Pancreas (tissue), 10 donors: ENCODE data around the gene EPHA5. TPM values are rescaled to one million over a fixed set of nuclear protein-coding genes. Genes with fewer than 3 reads are reported as not detected.
A peak's percentile ranks its signal among the peaks of the same experiment; 100 is the strongest.

Experiments used
- ATAC-seq, 4 donors: fragments of 200-7000 bp; cut with Tn5 transposase; one replicate each; pipeline versions ENCODE4 v1.8.0 to v1.9.1; 2020; ENCODE audit warnings: mild to moderate bottlenecking in 4 of 4, moderate library complexity in 4 of 4
- DNase-seq, 6 donors: peaks; one replicate each; pipeline ENCODE4 v3.0.0-alpha.2; 2020
- FAIRE-seq: peaks from 2 replicates; lab custom pipeline; 2012; peaks lifted over from hg19 to GRCh38; lab: Jason Lieb, UNC
- H3K27ac ChIP-seq, 4 donors: fragments of 200-600 bp; sonication (generic); 1 replicate in 3 of 4; 2 replicates in 1 of 4; pipeline versions ENCODE4 v1.5.0 to v1.8.0; 2020
- H3K27me3 ChIP-seq, 4 donors: fragments of 200-600 bp; one replicate each; pipeline ENCODE4 v1.8.0; 2021
- H3K36me3 ChIP-seq, 3 donors: fragments of 200-600 bp; sonication (generic) in 1 of 3; one replicate each; pipeline versions ENCODE4 v1.5.0 to v1.8.0; 2020 to 2021
- H3K4me1 ChIP-seq, 3 donors: fragments of 200-600 bp; one replicate each; pipeline ENCODE4 v1.8.0; 2021
- H3K4me3 ChIP-seq, 4 donors: fragments of 200-600 bp; sonication (generic) in 2 of 4; one replicate each; pipeline versions ENCODE4 v1.5.0 to v1.8.0; 2020 to 2021
- H3K9me3 ChIP-seq, 4 donors: fragments of 200-600 bp; one replicate each; pipeline ENCODE4 v1.8.0; 2021
- WGBS, 2 donors: extraction: QIAGEN DNeasy Blood & Tissue Kit; methylation state at CpG; one replicate each; pipeline ENCODE4 v1.1.7; 2013; 5-methylcytosine and 5-hydroxymethylcytosine counted together
- intact Hi-C, 3 donors: fragments of 100-400 bp; cut with DNase I; formaldehyde crosslinking; loops; one replicate each; pipeline versions ENCODE4 v1.11.1 to v1.14.2; 2022
- polyA plus RNA-seq, 2 donors: library from polyadenylated mRNA; stranded (reverse); fragments of 200-250 nt; gene quantifications; one replicate each; pipeline ENCODE4 v1.2.3, GENCODE V29; 2013
- total RNA-seq, 6 donors: library from RNA; stranded (reverse); fragmentation: NEBNext Ultra II Directional in 4 of 6; extraction: Animal tissue kit (Norgen Biotek cat#: 25700) in 4 of 6; gene quantifications; one replicate each; pipeline versions ENCODE4 v1.2.1 to v1.2.4, GENCODE V29; 2021 to 2023
- TF ChIP-seq, protein P1 (sequence below), 4 donors: fragments of 200-600 bp; sonication (generic) in 3 of 4; IDR thresholded peaks; one replicate each; pipeline versions ENCODE4 v1.5.0 to v1.8.0; 2021; ENCODE audit warnings: antibody characterized with exemption in 4 of 4
- donor health status: healthy with polysubstance abuse.
- donor health status: DM: no; HTN: no; CAD: no; lungs with moderate emphysema.
- donor health status: DM: no; HTN: no; CAD: no.
- donor health status: control.
- donor health status: control.
- donor health status: Bipolar disorder and iron deficiency.
- donor health status: DM: yes; HTN: yes; CAD: no.
- donor health status: DM: no; HTN: no; CAD: no.
- donor health status: DM: no; HTN: no; CAD: no.
- donor health status: DM: yes; HTN: yes; CAD: no.

EPHA5 gene
- total RNA-seq (under 1 TPM in 1 of 6 donors, not detected in 5; 0.12 TPM), polyA plus RNA-seq (under 1 TPM in 1 of 2 donors, not detected in 1; under 0.01 TPM)

DNA sequence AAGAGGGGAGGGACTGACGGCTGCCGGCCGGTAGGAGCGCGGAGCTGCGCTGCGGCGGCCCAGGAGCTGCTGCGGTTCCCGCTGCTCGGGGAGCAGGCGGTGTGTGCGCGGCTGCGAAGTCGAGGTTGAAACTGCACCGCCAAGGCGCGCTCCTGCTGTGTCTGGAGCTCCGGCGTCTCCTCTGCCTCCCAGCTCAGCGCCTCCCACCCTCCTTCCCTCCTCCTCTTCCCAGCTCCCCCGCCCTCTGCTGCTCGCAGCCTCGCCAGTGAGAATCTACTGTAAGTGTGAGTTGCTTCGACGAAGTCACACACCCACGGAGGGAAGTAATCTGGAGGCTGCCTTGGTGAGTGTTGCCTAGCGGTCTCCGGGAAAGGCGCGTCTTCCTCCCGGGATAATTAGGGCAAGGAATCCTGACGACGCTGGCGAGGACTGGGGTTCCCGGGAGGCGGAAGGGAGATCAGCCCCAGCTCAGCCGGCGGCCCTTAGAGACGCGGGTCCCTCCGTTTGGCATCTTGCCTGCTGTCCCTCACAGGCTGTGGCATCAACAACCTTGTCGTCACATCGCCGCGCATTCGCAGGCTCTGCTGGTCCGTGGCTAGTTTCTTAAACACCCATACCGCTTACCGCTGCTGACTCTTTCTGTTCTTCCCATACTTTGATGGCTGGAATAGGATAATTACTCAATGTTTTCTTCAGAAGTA lies at the start of gene EPHA5:
Gene EPHA5 (minus strand): TSS at position 159 of the 701 bp plus-strand sequence. CDS start 747 bp downstream, outside the sequence.
- peaks cover 0 to 10% (median 3%) of the 10 kb centered on the region in 3 donors for H3K4me1 ChIP-seq
- H3K36me3 ChIP-seq, result no peaks in the 10 kb centered on the region
- DNase-seq (peak; percentile 32 to 78 (median 52)), ATAC-seq (peak; percentile 88 to 90 (median 89)), FAIRE-seq (no peak)
- peak within 1 kb of the TSS in 2 of 4 donors; percentile 27 to 44 for H3K4me3 ChIP-seq
- peaks cover 0 to 21% (median 2%) of the 10 kb centered on the region in 4 donors for H3K27me3 ChIP-seq
- H3K9me3 ChIP-seq, result no peaks in the 10 kb centered on the region
- intact Hi-C loops, result no loop called here
- WGBS, 2 donors, result 2% methylated on average over 45 to 51 of the region's 51 CpGs
- TF ChIP-seq, protein P1, sequence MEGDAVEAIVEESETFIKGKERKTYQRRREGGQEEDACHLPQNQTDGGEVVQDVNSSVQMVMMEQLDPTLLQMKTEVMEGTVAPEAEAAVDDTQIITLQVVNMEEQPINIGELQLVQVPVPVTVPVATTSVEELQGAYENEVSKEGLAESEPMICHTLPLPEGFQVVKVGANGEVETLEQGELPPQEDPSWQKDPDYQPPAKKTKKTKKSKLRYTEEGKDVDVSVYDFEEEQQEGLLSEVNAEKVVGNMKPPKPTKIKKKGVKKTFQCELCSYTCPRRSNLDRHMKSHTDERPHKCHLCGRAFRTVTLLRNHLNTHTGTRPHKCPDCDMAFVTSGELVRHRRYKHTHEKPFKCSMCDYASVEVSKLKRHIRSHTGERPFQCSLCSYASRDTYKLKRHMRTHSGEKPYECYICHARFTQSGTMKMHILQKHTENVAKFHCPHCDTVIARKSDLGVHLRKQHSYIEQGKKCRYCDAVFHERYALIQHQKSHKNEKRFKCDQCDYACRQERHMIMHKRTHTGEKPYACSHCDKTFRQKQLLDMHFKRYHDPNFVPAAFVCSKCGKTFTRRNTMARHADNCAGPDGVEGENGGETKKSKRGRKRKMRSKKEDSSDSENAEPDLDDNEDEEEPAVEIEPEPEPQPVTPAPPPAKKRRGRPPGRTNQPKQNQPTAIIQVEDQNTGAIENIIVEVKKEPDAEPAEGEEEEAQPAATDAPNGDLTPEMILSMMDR (IDR thresholded peaks at IDR 0.05), result no peak
- H3K27ac ChIP-seq, result no peak within 1 kb of the TSS

GRCh38 chr4:65719635-65720034 lies 49.3 kb upstream of the EPHA5 start:
- FAIRE-seq (no peak), ATAC-seq (no peak), DNase-seq (no peak)
- H3K9me3 ChIP-seq, result no peaks in the 10 kb centered on the region
- no peaks in the 10 kb centered on the region for H3K36me3 ChIP-seq
- H3K27ac ChIP-seq, result no peak overlapping the region
- H3K4me3 ChIP-seq, result no peak overlapping the region
- 51 to 68% methylated on average over 2 of the region's 2 CpGs for WGBS, 2 donors
- no peaks in the 10 kb centered on the region for H3K27me3 ChIP-seq
- H3K4me1 ChIP-seq, result no peaks in the 10 kb centered on the region
- intact Hi-C loops, result no loop called here
- TF ChIP-seq, protein P1 (IDR thresholded peaks at IDR 0.05), result no peak

DNA sequence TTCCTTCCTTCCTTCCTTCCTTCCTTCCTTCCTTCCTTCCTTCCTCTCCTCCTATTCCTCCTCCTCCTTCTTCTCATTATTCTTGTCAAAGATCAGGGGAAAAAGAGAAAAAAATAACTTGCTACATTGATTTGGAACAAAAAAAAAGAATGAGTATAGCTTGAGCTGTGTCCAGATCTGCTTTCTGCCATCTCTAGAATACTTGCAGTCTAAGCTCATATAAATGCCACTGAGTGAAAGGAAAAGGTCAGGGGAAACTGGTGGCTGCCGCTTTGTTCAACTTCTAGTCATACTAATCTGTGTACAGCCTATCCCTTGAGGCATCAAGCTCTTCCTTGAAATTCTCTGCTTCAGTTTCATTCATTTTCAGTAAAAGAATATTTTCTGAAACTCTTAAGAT lies 28.3 kb upstream of the EPHA5 start:
- WGBS, 2 donors, result 92 to 96% methylated on average over 1 of the region's 1 CpG
- FAIRE-seq (no peak), ATAC-seq (no peak), DNase-seq (no peak)
- no peaks in the 10 kb centered on the region for H3K27me3 ChIP-seq
- H3K9me3 ChIP-seq, result no peaks in the 10 kb centered on the region
- H3K36me3 ChIP-seq, result no peaks in the 10 kb centered on the region
- H3K27ac ChIP-seq, result no peak overlapping the region
- no peaks in the 10 kb centered on the region for H3K4me1 ChIP-seq
- intact Hi-C loops, result no loop called here
- no peak overlapping the region for H3K4me3 ChIP-seq
- TF ChIP-seq, protein P1 (IDR thresholded peaks at IDR 0.05), result no peak

DNA sequence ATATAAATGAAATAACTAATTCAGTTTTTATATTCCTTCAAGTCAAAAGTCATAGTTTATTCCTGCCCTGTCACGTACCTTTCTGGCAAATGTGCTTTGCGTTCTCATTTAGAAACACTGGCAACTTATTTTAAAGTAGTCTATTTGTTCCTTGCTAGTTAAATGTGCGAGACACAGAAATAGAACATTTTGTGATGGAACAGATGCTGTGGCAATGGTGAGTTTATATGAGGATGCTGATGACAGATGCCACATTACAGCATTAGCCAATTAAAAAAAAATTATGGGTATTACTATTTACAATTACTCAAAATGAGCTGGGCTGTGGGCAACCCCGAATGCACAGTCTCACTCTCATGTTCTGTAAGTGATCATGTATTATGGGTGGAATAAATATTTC lies 26.1 kb upstream of the EPHA5 start:
- ATAC-seq (no peak), DNase-seq (no peak), FAIRE-seq (no peak)
- Histone ChIP-seq H3K27me3 (no peaks in the 10 kb centered on the region), H3K27ac (no peak overlapping the region), H3K4me1 (no peaks in the 10 kb centered on the region), H3K36me3 (no peaks in the 10 kb centered on the region), H3K4me3 (no peak overlapping the region), H3K9me3 (no peaks in the 10 kb centered on the region)
- 52 to 86% methylated on average over 4 of the region's 4 CpGs for WGBS, 2 donors
- intact Hi-C loops, result no loop called here
- TF ChIP-seq, protein P1 (IDR thresholded peaks at IDR 0.05), result no peak

GRCh38 chr4:65671372-65671771 lies 1.1 kb upstream of the EPHA5 start:
- no peak overlapping the region for H3K27ac ChIP-seq
- no peak overlapping the region for H3K4me3 ChIP-seq
- intact Hi-C loops, result no loop called here
- ATAC-seq (no peak), FAIRE-seq (no peak), DNase-seq (no peak)
- peaks cover 0 to 16% (median 2%) of the 10 kb centered on the region in 4 donors for H3K27me3 ChIP-seq
- H3K36me3 ChIP-seq, result no peaks in the 10 kb centered on the region
- no peaks in the 10 kb centered on the region for H3K9me3 ChIP-seq
- 32 to 52% methylated on average over 2 of the region's 2 CpGs for WGBS, 2 donors
- peaks cover 0 to 10% (median 3%) of the 10 kb centered on the region in 3 donors for H3K4me1 ChIP-seq
- TF ChIP-seq, protein P1 (IDR thresholded peaks at IDR 0.05), result no peak
